NCI-H2196 treated with DMSO at 0.1 percent for 48 hours (cell line): ENCODE results near the gene SH3GL2.

Experiments
- DNase-seq: peaks from one replicate; lab custom pipeline; 2025; ENCODE audit not compliant: unreplicated experiment; lab: John Stamatoyannopoulos, UW

Gene SH3GL2

DNA sequence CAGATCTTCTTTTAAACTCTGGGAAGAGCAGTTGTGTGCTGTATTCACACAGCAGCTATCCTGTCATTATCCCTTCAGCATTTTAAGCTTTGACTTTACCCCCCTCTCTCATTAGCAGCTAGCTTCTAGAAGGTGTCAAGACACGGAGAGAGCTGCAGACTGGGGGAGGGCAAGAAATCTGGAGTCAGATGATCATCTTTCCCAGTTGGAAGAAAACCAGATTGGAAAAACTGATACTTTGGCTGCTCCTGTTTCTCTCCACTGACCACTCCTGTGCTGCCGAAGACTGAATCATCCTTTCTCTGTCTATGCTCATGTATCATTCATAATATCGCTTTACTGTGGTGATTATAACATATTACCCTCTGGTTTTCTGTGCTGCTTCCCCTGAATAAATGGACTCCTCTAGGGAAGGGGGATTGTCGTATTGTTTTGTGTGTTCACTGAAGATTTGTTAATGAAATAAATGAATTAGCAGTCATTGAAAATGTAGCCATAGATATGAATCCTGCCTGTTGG lies 75.1 kb downstream of the SH3GL2 start:
- no peak for DNase-seq

DNA sequence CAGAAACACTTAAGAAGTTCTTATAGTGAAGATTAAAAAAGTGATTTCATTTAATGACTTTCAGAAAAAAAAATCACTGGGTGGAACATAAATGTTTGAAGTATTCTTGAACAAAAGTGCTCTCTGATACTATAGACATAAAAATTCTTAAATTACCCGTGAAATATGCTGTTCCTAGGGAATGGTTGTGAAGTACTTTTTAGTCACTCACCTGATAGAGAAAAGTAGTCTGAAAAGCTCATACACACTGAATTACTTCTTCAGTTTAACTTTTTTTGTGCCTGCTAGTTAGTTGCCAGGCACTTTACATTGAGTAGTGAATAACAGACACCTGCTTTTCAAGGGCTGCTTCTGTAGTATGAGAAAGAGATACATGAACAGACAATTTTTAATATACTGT lies 78.0 kb downstream of the SH3GL2 start:
- no peak for DNase-seq

DNA sequence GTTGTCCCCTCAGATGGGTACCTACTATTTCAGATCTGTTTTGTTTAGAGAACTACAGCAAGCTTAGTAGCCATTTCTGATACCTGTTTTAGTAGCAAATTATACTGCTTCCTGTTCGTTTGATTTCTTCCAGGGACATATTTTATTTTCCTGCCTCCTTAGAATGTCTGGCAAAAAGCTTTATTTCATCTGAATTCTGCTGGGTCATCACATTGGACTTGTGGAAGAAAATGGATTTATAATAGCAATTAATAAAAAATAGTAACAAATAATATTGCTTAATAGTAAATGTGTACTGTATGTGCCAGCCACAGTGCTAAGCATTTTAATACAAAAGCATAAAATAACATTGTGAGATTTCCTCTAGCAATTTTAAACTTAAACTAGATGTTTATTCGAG lies 79.4 kb downstream of the SH3GL2 start:
- no peak for DNase-seq

DNA sequence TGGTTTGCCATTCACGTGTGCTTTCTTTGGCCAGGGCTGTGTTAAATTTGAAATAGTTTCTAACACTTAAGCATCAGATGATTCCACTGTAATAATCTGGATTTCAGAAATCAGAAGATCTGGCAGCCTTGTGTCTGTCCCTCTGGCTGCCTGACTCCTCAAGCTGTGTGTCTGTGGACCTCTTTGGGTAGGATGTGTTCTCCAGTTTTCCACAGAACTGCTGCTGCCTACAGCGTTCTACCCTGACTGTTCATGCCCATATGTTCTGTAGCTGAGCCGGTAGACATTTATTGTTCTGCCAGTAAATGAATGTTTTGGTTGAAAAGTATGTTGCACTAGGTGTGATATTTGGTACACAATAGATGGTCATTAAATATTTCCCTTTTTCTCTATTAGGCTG lies 81.3 kb downstream of the SH3GL2 start:
- DNase-seq, result no peak

DNA sequence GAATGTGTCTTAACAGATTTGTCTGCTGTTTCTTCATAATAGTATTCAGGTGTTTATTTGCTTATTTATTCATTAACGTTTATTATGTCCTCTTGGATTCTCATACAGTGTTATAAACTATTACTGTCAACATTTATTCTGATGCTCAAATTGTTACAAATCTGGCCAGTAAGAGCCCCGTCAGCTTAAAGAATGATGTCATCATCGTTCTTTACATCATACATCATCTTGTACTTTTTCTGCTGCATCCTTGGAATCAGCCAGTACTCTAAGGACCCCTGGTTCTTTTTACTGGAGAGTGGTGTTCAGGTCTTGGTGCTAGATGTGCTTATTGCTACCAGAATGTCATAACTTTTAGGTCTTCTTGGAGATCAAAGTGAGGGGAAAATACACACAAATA lies 86.6 kb downstream of the SH3GL2 start:
- DNase-seq, result no peak

DNA sequence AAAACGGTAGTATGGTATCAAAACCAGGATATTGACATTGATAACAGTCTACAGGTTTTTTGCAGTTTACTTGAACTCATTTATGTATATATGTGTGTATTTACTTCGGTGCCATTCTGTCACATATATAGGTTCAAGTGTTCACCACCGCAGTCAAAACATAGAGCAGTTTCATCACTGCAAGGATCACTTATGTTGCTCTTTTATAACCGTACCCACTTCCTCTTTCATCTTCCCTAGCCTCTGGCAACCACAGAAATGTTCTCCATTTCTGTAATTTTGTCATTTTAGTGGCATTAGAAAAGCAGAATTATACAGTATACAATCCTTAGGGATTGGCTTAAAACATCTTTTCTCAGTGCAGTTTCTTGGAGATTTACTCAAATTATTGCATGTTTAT lies 90.3 kb downstream of the SH3GL2 start:
- no peak for DNase-seq

DNA sequence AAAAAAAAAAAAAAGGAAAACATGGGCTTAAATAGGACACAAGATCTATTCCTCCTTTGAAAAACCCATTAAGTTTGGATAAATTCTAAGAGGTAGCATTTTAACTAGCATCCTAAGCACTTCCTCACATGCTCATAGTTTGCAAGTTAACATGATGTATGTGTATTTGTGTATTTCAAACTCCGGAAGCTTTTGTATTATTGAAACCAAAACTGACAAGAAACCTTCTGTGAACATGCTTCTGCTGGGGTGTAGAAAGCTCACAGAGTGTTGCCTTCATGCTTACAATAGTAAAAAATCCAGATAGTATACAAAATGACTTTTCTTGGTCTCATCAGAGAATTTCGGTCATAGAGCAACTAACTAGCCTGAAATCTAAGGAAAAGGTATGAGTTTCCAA lies 103.8 kb downstream of the SH3GL2 start:
- no peak for DNase-seq

DNA sequence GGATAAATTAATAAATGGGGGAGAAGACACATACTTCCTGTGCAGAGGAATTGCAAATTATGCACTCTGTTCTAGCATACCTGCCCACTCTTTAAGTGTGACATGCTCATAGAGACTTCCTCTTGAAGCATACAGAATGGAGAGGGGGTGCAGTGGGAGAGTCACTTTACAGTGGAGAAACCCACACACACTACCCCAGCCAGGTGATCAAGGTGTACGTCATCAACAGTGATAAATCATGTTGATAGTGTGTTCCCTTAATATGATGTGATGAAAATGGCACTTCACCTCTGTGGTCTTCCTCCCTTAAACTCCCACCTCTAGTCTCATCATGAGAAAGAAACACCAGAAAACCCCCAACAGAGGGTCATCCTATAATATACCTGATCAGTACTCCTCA lies 110.0 kb downstream of the SH3GL2 start:
- no peak for DNase-seq

DNA sequence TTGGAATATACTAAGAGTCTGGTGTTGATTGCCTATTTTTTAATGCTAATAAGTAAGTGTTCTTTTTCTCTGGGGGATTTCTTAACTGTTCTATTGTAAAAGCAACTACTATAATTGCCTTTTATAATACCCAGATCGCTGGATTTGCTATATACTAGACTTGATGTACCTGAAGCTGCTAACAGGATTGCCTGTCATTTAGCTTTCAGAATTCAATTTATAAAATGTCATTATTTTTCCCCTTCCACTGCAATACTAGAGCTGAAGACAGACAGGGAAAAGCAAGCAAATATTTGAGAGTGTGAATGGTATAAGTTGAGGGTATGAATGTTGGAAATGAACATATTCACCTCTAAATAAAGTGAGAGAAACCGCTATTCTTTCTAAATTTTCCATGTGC lies 115.5 kb downstream of the SH3GL2 start:
- no peak for DNase-seq

DNA sequence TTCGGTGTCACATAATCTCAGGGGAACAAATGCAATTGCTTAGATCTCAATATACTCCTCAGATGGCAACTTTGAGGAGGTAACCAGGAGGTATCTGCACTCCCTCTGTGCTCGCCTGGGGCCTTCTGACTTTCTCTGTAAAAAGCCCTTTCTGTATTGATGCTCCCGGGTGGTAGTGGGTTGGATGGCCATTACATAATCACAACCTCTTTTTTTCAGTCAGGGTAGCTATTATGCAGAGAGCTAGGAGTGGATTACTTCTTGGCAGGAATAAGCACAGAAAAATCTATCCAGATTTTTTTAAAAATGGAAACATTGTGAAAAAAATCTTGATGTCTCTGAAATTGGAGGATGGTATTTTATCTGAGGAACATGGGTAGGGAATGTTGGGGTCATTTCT lies 116.6 kb downstream of the SH3GL2 start:
- DNase-seq, result no peak

DNA sequence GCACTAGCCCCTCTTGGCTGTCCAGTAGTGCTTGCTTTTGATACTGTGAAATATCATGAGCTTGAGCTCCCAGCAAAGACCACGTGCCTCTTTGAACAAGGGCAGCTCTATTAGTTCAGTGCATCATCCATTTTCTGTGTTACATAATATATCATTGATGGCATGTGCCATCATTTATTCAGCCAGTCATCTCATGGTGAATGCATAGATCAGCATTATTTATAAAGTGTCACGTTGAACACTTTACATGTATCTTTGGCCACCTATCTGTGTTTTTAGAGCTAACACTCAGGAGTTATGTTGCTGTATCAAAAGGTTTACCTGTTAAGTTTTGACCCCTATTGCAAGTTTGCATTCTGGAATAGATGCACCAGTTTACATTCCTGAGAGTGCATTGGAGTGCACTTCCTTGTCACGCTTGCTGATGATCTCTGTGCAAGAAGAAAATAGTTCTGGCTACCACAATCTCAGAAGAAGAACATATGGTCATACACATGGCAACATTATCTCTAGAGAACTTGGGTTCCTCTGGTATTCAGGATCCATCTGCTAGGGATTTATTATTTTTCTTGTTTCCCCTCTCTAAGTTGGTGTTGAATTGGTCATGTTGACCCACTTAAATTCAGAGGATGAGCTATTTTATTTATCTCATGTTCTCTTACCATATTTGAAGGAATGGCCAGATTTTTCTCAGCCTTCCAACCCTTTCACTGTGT lies 120.9 kb downstream of the SH3GL2 start:
- DNase-seq, result no peak

DNA sequence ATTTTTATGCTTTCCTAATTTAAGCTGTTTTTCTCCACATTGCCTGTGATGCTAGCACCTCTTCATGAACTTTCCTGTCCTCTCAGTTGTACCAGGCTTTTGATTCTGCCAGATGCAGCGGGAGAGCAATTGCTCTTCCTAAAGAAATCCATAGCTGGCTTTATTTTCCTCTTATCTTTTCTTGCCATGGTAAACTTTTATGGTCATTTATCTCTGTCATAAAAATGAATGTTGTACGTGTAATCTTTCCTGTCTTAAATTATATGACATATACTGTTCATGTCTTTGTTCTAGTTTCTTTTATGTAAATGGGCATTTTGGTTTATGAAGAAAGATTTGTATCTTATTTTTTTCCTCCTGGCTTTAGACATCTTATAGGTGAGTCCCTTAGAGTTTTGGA lies 127.5 kb downstream of the SH3GL2 start:
- DNase-seq, result no peak

DNA sequence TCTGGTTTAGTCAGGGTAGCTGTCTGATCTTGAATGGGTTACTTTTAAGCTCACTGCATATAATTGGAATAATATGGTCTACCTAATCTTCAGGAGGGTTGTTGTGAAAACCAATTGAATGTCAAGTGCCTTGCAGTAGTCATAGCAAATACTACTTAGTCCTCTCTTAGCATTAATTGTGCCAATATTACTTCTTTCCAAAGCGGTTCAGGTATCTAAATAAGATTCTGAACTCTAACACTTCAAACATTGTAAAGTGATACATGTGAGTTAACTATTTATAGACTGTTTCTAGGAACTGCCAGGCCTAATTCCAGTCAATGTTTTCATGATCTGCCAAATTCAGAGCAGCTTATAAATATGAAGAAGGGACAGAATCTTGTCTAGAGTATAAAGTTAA lies 140.2 kb downstream of the SH3GL2 start:
- DNase-seq, result no peak

DNA sequence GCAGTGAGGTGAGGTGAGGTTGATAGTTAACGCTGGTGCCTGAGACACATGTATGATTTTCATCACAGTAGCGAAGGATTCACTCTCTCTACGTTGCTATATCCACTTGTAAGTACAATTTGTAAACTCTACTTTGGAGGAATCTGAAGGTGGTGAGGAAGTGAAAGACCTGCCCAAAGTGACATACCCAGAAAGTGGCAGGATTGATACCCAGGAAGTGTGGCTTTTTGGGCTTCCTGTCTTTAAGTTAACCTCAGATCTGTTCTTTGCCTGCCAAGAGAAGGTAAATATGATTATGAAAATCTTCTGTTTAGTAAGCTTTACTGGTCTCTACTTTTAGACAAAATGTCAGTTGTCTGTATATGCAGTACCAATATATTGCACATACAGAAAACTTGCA lies 143.1 kb downstream of the SH3GL2 start:
- DNase-seq, result no peak

DNA sequence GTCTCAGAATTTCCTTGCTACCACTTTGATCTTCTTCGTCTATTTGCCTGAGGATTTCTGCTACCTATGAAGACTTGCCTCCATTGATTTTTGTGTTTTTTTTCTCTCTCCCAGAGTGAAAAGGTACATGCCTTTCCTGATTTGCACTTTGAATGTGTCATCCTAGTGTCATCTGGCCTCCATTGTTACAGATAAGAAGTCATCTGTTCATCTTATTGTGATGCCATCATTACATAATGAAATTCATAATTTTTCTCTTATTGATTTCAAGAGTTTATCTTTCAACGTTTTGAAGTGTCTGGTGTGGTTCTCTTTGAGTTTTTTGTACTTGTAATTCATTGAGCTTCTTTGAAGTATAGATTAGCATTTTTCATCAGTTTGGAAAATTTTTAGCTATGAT lies 144.8 kb downstream of the SH3GL2 start:
- no peak for DNase-seq

DNA sequence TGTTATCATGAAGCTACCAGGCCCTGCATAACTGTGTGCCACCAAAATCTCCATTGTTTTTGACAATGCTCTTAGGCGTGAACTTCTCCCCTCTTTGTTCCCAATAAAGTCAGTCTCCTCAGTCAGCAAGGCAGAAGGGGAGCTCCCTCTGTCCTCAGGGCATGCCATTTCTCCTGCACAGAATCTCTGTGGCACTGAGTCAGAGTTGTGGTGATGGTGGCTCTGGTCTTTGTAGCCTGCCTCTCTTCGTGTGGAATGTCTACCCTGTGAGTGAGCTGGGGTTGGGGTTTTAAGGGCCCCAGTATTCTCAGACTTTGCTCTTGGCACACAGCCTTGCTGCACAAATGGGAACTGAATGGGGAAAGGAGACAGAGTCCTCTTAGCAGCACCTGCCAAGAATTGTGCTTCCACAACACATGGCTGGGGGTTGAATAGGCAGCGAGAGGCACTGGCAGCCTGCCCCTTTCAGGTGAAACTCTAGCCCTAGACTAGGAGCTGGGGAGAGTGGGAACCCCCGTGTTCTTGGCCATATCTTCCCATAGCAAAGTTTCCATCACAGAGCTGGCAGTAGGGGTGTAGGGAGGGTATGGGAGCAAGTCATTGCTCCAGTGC lies 146.6 kb downstream of the SH3GL2 start:
- DNase-seq, result peak; percentile 31

DNA sequence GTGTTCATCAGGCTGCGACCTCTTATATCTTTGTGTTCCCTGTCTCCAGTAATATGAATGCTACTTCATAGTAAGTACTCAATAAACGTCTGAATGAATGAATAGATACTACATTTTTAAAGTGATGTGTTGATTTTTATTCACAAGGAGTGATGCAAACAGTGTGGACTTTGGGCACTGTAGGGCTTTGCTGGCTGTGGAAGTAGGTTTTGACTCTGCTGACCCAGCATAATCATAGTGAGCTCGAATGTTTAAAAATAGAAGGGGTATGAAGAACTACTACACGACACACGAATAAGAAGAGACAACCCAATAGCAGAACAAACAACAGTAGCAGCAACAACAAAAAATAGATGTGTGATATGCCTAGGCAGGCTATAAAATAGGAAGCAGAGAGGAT lies 147.4 kb downstream of the SH3GL2 start:
- no peak for DNase-seq

DNA sequence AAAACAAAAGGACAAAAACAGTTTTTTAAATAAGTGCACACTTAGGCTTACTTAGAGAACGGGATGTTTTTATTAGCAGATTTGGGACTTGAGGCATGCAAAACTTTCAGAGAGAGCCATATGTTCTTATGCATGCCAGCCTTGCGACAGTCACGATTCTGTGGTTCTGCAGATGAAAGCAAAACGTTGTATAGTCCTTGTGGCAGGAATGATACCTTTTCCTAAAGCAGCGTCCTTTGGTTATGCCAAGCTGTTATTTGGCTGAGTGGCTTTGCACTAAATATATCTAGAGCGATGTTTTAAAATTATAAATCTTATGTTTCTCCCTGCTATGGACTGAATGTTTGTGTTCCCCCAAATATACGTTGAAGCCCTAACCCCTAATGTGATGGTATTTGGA lies 152.0 kb downstream of the SH3GL2 start:
- no peak for DNase-seq

DNA sequence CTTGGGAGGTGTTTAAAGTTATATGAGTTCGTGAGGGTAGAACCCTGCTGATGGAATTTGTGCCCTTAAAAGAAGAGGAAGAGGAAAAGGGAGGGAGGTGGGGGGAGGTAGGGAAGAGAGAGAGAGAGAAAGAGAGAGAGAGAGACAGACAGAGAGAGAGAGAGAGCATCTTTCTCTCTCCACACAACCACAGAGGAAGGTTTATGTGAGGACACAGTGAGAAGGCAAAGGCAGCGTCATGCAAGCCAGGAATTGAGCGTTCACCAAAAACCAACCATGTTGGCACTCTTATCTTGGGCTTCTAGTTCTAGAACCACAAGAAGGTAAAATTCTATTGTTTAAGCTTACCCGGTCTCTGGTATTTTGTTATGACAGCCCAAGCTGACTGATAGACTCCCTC lies 152.4 kb downstream of the SH3GL2 start:
- no peak for DNase-seq

DNA sequence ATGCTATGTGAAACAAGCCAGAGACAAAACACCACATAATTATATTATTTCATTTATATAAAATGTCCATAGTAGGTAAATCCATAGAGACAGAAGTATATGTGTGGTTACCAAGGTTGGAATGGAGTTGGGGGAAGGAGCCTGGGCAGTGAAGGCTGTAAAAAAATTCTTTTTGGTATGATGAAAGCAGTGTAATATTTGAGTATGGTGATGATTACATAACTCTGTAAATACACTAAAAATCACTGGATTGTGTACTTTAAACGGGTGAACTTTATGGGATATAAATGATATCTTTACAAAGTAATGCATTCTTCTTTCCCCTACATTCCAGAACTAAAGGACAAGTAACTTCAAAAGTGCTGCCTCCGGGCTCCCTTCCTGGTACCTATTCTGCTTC lies 155.8 kb downstream of the SH3GL2 start:
- DNase-seq, result no peak

DNA sequence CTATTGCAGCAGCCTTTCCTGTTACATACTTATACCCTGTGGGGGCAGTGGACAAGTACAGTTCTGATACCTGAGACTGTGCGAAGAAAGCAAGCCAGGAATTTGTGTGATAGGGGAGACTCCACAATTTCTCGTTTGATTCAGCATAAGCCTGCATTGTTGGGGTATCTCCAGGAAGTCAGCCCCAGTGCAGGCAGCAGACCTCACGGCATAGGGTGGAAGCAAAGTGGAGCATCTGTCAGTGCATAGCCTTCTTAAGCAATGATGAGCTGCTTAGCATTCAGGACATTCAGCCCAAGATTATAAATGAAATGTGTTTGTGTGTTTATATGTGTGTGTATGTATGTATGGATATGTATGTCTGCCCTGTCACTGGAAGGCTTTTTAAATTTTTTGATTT lies 157.0 kb downstream of the SH3GL2 start:
- no peak for DNase-seq

DNA sequence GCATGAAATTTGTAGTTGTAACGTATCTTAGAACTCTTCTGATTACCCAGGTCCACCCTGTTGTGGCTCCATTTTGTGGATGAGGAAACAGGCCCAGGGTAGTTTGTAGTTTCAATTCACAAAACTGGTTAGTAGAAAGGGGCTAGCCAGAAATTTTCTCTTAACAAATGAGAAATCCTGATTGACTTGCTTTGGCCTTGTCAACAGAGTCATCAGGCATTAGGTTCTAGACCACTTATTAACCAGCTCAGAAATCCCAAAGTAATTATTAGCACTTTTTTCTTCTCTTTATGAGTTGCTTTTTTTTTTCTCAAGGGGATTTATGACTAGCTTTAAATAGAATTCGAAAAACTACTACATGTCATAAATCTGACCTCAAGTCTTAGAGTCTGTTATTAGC lies 160.2 kb downstream of the SH3GL2 start:
- DNase-seq, result no peak

DNA sequence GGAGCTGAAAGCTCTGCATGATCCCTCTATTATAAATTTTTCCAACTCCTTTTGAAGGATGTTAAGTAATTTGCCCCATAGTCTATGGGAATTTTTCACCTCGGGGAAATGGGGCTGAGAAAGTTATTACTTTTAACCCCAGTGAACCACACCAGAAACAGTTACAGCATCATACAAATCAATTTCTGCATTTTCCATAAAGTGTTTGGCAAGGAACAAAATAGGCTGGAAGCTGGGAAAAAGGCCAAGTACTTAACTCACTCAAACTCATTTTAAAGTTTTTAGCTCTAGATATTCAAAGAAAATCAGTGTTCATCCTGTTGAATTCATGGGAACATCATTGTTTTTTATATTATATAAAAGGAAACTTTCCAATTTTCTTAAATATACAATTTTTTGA lies 160.9 kb downstream of the SH3GL2 start:
- no peak for DNase-seq
